GM18505 (cell line): ENCODE data around the gene RXRA.

ENCODE experiments used
- ATAC-seq: cut with Tn5 transposase; IDR thresholded peaks from one replicate; pipeline ENCODE4 v1.9.1; 2021; ENCODE audit not compliant: unreplicated experiment
- POLR2A ChIP-seq: IDR thresholded peaks from 4 replicates; pipeline ENCODE4 v1.6.1; 2011; ENCODE audit warnings: borderline replicate concordance; ENCODE audit not compliant: insufficient read depth, insufficient read length; ENCODE audit errors: extremely low read depth

Gene RXRA

DNA sequence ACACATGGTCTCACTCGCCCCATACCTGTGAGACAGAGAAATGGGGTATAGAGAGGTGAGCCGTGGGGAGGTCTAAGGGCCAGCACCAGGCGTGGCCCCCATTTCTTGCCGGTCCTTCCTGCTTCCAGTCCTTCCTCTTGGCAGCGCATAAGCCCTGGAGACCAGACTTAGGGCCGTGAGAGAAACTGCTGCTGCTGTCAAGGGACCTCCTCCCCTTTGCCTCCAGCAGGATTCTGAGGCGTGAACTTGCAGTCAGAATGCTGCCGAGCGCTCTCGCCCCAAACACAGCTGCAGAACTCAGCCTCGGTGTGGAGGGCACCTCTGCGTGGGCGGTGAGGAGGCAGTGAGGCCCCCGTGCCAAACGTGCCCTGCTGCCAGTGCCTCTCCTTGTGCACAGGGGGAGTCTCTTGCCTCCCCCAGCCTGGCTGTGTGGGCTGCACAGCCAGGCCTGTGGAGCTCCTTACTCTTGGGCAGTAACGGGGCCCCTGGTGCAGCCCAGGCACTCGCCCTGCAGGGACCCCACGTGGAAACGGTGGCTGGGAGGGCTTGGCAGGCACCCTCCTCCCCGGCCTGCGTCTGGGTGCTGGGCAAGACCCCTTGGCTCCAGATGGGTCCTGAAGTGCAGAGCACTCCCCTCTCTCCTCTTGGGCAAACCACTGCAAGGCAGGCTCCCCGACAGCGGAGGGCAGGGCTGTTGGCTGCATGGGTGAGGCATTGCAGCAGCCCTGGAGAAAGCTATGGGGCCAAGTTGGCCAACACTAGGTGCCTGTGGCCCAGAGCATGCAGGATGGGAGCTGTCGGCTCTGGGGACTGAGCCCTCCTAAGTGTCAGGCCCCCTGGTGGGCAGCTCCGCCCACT is 85.4 kb downstream of the RXRA start:
- ATAC-seq: no peak
- no peak for TF ChIP-seq POLR2A

DNA sequence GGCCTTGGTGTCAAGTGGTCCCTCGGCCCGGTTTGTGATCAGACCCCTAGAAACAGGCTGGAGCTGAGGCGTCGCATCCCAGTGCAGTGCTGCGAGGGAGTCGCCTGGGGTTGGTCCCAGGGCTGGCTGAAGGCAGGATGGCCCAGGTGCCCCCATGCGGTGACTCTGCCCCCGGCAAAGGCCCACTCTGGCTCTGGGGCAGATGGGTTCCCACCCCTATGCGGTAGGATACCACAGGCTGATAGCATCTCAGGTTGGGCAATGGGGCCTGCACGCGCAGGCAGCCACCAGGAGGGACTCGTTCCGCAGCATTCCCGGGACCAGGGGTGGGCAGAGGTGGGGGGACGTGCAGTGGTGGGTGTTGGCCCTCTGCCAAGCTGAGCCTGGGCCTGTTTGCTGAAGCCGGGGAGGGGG is 86.0 kb downstream of the RXRA start:
- ATAC-seq: no peak
- no peak for TF ChIP-seq POLR2A

DNA sequence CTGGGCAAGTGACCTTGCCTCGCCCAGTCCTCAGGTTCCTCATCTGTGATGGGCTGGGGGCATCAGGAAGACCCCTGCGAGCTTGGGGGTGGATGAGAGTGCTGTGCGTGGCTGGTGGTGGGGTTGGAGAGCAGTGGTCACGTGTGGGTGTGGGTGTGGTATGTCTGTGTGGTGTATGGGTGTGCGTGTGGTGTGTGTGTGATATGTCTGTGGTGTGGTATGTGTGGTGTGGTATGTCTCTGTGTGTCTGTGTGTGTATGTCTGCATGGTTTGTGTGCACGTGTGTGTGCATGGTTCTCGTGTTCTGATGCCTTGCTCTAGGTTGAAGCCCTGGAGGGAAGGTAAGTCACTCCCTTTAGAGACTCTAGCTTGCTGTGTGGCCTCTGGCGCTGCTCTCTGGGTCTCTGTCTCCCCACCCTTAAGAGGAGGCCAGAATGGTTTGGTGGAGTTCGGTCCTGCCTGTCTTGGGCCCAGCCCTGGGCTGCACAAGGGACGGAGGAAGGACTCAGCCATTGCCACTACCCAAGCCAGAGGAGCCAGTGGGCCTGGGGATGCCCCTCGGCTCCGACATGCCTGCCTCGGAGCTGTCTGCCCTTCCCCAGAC is 87.0 kb downstream of the RXRA start:
- ATAC-seq: no peak
- no peak for TF ChIP-seq POLR2A

DNA sequence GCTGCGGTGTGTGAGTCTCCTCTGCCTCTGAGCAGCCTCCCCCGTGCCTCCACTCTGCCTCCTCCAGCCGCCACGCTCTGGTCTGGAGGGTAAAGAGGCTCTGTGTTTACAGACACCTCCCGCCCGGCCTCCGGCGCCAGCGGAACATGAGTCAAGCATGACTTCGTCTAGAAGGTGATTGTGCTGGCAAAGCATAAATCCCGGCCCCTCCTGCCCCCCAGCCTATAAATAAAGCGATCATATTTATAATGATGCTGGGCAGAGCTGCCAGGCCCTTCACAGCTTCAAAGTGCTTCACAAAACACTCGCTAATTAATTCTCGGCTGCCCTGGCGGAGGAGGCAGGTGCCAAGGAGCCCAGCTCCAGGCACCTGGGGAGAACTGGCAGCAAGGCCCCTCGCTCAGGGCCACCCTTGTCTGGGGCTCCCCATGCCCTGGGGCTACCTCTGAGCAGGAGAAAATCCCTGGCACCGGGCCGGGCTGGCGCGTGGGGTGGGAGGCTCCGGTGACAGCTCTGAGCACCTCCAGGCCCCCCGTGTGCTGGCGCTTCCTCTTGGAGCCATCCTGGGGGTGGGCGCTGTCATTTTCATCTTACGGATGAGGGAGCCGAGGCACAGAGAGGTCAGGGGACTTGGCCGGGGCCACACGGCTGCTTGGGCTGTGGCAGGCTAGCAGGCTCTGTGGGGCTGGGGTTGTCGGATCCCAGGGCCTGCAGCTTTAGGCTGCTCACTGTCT is 87.8 kb downstream of the RXRA start:
- ATAC-seq: no peak
- TF ChIP-seq POLR2A: no peak

DNA sequence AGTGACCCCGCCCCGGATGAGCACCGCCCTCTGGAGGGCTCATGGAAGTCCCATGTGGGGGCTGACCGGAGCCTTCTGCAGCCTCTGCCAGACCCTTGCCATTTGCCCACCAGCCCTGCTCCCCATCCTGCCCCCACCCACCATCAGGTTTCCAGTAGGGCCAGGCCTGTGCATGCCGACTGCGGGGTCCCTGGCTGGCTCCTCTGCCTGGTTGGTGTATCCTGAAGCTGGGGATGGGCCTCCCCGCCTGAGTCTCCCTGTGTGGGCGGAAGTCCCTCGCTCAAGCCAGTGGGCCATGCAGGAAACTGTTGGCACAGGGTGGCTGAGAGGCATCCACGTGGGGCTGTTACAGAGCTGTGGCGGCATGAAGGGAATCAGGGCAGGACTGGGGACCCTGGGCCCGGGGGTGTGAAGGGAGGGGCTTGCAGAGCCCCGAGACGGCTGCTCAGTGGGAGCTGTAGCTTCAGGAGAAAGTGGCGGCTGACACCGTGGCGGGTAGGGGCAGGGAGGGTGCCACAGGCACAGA is 88.7 kb downstream of the RXRA start:
- ATAC-seq: no peak
- no peak for TF ChIP-seq POLR2A

DNA sequence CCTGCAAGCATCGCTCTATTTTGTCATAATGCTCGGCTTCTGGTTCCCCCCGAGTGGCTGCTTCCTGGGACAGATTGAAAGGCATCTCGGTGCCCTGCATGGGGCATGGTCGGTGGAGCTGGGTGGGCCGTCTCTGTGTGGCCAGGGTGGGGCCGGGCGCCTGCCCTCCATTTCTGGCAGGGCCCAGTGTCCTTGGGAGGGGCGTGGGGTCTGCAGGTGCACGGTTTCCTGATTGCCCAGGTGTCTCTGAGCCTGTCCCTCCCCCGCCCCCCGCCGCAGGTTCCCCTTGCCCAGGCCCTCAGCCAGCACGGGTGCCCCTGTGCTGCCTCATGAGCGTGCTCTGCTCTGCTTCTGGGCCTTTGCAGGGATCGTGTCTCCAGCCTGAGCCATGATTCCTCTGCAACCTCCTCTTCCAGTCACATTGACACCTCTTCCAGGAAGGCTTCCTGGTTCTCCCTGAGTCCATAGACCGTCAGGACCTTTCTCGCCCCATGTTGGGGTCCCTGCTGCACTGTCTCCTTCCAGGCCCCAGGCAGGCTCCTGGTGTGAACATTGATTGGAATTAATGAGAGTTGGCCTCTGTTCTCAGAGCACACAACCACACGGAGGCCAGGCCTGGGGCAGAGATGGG is 90.2 kb downstream of the RXRA start:
- no peak for ATAC-seq
- no peak for TF ChIP-seq POLR2A

DNA sequence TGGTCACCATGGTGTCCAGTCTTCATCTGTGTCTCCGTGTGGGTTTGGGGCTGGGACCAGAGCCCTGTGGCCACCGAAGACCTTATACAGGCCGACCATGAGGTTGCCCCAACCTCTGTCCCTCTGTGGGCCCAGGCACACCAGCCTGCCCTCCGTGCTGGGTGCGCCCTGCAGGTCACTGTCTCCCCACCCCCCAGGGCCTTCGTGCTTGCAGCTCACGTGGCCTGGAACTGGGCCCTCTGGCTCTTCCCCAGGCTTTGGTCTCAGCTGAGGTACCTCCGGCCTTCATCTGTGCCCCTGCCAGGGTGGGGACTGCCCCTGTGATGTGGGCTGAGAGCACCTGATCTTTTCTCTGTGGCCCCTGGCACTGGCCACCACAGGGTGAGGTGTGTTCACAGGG is 92.1 kb downstream of the RXRA start:
- TF ChIP-seq POLR2A: no peak
- ATAC-seq: no peak

DNA sequence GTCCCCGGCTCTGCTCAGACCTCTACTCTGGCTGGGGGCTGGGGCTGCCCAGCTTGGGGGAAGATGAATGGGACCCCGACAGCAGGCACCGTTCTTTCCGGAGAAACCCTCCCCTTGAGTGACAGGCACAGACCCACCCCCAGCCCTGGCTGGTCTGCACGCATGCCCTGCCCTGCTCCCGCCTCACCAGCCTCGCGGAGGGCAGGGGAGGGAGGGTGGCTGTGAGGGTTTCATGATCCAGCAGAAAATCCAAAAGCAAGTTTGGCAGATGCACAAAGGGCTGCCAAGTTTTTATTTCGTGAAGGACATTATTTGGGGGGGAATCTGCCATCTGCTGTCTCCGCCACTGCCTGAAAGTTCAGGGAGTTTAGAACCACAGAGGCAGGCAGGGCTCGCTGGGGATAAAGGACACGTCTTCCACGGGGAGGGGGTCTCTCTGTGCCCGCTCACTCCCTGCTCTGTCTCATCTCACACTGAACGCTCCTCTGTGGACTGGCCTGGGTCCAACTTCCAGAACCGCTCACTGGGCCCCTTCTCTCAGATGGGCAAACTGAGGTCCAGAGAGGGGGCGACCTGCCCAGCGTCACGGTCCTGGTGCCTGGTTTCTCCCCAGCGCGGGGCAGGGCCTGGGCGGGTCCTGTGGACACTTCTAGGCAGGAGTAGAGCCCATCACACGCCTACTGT is 92.9 kb downstream of the RXRA start:
- TF ChIP-seq POLR2A: no peak
- no peak for ATAC-seq

DNA sequence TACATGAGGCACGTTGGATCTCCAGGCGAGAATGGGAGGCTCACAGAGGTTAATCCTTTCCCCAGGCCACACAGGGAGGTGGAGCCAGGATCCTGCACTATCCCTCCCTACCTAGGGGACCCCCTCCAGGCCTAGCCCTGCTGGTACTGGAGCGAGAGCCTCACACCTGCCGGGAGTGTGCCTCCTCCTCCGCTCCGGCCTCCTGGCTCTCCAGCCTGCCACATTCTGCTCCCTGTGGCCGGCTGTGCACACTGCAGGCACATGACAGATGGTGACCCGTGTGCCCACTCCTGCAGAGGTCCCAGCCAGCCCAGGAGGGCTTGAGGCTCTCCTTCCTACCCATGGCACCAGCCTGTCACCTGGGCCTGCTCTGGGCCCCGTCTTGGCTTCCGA is 93.4 kb downstream of the RXRA start:
- no peak for ATAC-seq

DNA sequence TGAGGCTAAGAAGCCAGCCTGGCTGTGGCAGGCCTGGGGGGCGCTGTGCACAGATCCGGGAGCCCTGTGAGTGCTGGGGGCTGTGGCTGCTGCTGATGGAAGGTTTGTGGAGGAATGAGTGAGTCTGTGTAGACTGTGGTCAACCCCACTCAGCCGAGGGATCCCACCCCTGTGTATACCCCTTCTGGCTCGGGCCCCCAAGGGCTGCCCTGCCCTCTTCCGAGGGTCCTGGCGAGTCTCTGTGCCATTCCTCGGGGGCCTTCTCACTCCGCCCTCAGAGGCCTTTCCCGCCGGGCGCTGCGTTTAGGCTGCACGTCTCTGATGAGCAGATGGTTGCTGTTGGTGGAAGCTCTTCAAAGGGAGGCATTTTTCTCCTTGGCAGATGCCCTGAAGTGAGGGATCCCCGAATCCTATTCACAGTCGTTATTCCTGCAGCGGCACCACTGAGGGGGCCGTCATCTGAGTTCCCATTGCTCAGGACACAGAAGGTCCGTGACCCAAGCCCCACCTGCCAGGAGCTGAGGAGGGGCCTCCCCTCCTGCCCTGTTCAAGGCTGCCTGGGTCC is 94.1 kb downstream of the RXRA start:
- TF ChIP-seq POLR2A: no peak
- ATAC-seq: no peak

More for the DNA sequence above, 93.4 kb downstream of the RXRA start:
- TF ChIP-seq POLR2A: no peak

DNA sequence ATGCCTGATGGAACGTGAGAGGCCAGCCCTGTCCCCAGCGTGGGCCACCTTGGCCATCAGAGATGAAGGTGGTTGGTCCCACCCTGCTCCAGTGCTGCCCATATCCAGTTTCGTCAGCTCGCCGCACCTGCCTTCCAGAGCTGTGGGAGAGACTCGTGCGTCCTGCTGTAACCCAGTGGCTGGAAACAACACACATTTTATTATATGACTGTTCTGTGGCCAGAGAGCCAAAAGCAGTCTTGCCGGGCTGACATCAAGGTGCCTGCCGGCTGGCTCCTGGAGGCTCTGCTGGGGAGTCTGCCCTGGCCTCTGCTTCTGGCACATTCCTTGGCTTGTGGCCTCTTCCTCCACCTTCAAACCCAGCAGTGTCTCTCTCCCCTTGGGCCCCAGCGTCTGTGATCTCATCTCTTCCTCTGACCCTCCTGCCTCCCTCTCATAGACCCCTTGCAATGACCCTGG is 94.7 kb downstream of the RXRA start:
- ATAC-seq: no peak
- TF ChIP-seq POLR2A: no peak

DNA sequence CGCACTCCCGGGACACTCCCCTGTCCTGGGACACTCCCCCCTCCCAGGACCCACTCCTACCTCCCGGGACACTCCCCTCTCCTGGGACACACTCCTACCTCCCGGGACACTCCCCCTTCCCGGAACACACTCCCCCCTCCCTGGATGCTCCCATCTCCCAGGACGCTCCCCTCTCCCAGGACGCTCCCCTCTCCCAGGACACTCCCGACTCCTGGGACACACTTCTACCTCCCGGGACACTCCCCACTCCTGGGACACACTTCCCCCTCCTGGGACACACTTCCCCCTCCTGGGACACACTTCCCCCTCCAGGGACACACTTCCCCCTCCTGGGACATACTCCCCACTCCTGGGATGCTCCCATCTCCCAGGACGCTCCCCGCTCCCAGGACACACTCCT is 95.6 kb downstream of the RXRA start:
- TF ChIP-seq POLR2A: no peak
- no peak for ATAC-seq
